GM23338 (cell line): ENCODE results near the gene FAM89A. TPM values are rescaled to one million over a fixed set of nuclear protein-coding genes. Genes with fewer than 3 reads are reported as not detected.

Experiments used
- ATAC-seq: fragments of 200-7000 bp; cut with Tn5 transposase; 3 replicates; pipeline ENCODE4 v1.9.1; 2020
- DNase-seq: peaks from one replicate; pipeline ENCODE4 v3.0.0-alpha.2; 2015; ENCODE audit warnings: low spot score
- H2AFZ ChIP-seq: fragments of 200-600 bp; sonication (generic); 2 replicates; pipeline ENCODE4 v1.8.0; 2016; ENCODE audit warnings: antibody characterized with exemption, mild to moderate bottlenecking, moderate library complexity
- H3F3A ChIP-seq: fragments of 200-600 bp; sonication (generic); replicated peaks from 2 replicates; pipeline ENCODE4 v1.8.0; 2017; ENCODE audit warnings: antibody characterized with exemption, mixed run types, low read depth
- H3K27ac ChIP-seq: fragments of 200-600 bp; sonication (generic); 2 replicates; pipeline ENCODE4 v1.6.1; 2016; ENCODE audit warnings: low read depth
- H3K27me3 ChIP-seq: fragments of 200-600 bp; sonication (generic); 2 replicates; pipeline ENCODE4 v1.8.0; 2016; ENCODE audit warnings: mild to moderate bottlenecking, mixed run types, moderate library complexity; ENCODE audit not compliant: insufficient read depth
- H3K36me3 ChIP-seq: fragments of 200-600 bp; sonication (generic); 2 replicates; pipeline ENCODE4 v1.8.0; 2016; ENCODE audit warnings: mild to moderate bottlenecking; ENCODE audit not compliant: insufficient read depth
- H3K4me1 ChIP-seq: fragments of 200-600 bp; sonication (generic); 2 replicates; pipeline ENCODE4 v1.8.0; 2016; ENCODE audit warnings: mild to moderate bottlenecking, moderate library complexity; ENCODE audit not compliant: insufficient read depth
- H3K4me2 ChIP-seq: fragments of 200-600 bp; sonication (generic); 2 replicates; pipeline ENCODE4 v1.7.1; 2017; ENCODE audit warnings: mixed run types
- H3K4me3 ChIP-seq: fragments of 200-600 bp; sonication (generic); 2 replicates; pipeline ENCODE4 v1.6.1; 2016; ENCODE audit warnings: mixed run types
- H3K79me2 ChIP-seq: fragments of 200-600 bp; sonication (generic); replicated peaks from 2 replicates; pipeline ENCODE4 v1.8.0; 2017; ENCODE audit warnings: mild to moderate bottlenecking; ENCODE audit not compliant: insufficient read depth
- H3K9me2 ChIP-seq: fragments of 200-600 bp; sonication (generic); 2 replicates; pipeline ENCODE4 v1.8.0; 2017; ENCODE audit not compliant: insufficient read depth
- H4K20me1 ChIP-seq: fragments of 200-600 bp; sonication (generic); replicated peaks from 2 replicates; pipeline ENCODE4 v1.8.0; 2017; ENCODE audit warnings: mild to moderate bottlenecking; ENCODE audit not compliant: insufficient read depth
- H3K27ac Mint-ChIP-seq: 2 replicates; pipeline ENCODE4 v1.8.0; 2020; ENCODE audit warnings: inconsistent platforms, mild to moderate bottlenecking, moderate library complexity, mixed read lengths
- H3K27me3 Mint-ChIP-seq: 3 replicates; pipeline ENCODE4 v1.8.0; 2022; ENCODE audit warnings: low read depth, mild to moderate bottlenecking, moderate library complexity, mixed read lengths, inconsistent platforms; ENCODE audit not compliant: insufficient read depth, poor library complexity
- H3K36me3 Mint-ChIP-seq: 3 replicates; pipeline ENCODE4 v1.8.0; 2021; ENCODE audit warnings: low read depth, mild to moderate bottlenecking, inconsistent platforms, moderate library complexity, mixed read lengths
- H3K4me1 Mint-ChIP-seq: 3 replicates; pipeline ENCODE4 v1.8.0; 2020; ENCODE audit warnings: mild to moderate bottlenecking, inconsistent platforms, mixed read lengths
- H3K4me3 Mint-ChIP-seq: 3 replicates; pipeline ENCODE4 v1.8.0; 2021; ENCODE audit warnings: moderate library complexity, mild to moderate bottlenecking, inconsistent platforms, mixed read lengths
- H3K9me3 Mint-ChIP-seq: 3 replicates; pipeline ENCODE4 v1.8.0; 2020; ENCODE audit warnings: moderate library complexity, mild to moderate bottlenecking, inconsistent platforms, mixed read lengths
- CREB1 ChIP-seq: fragments of 250-450 bp; sonication (Bioruptor Pico); IDR thresholded peaks from 2 replicates; pipeline ENCODE4 v1.5.0; 2020; ENCODE audit warnings: low read depth, mild to moderate bottlenecking, moderate library complexity
- CTCF ChIP-seq, 2 experiments: fragments of 200-600 bp in 1 of 2; sonication (generic) in 1 of 2; conservative IDR thresholded peaks; 2 replicates each; pipeline versions ENCODE4 v1.5.1 to v1.6.1; 2016 to 2017; ENCODE audit warnings: antibody characterized with exemption in 2 of 2, low read depth in 2 of 2, mild to moderate bottlenecking in 2 of 2, moderate library complexity in 1 of 2
- ETS1 ChIP-seq: IDR thresholded peaks from 2 replicates; pipeline ENCODE4 v1.6.1; 2016; ENCODE audit warnings: antibody characterized with exemption
- EZH2phosphoT487 ChIP-seq: fragments of 200-600 bp; sonication (generic); IDR thresholded peaks from one replicate; pipeline ENCODE4 v1.8.1; 2018; ENCODE audit warnings: antibody characterized with exemption; ENCODE audit not compliant: unreplicated experiment
- NANOG ChIP-seq: IDR thresholded peaks from 2 replicates; pipeline ENCODE4 v1.6.1; 2016; ENCODE audit warnings: antibody characterized with exemption, borderline replicate concordance
- ZNF331 ChIP-seq: fragments of 250-450 bp; sonication (Bioruptor Pico); IDR thresholded peaks from 2 replicates; pipeline ENCODE4 v1.5.0; 2020; ENCODE audit warnings: low read depth, mild to moderate bottlenecking, moderate library complexity
- polyA plus RNA-seq: library from polyadenylated mRNA; unstranded; fragments of >200 nt; fragmentation: Nextera tagmentation; extraction: Ambion mirVana; gene quantifications from 2 replicates; pipeline ENCODE4 v1.2.1, GENCODE V29; 2016
- total RNA-seq: library from RNA; depleted of rRNA; stranded (reverse); fragments of >200 nt; shearing (Covaris generic); gene quantifications from 2 replicates; pipeline ENCODE4 v1.2.3, GENCODE V29; 2014
- TF ChIP-seq, protein P1 (sequence below): fragments of 250-450 bp; sonication (Bioruptor Pico); IDR thresholded peaks from 2 replicates; pipeline ENCODE4 v1.5.0; 2020; ENCODE audit warnings: mild to moderate bottlenecking, moderate library complexity

FAM89A gene
- total and polyA plus RNA-seq, 2 experiments from 2014 or later, result 3.2 to 3.8 TPM

- TF ChIP-seq, protein P1, sequence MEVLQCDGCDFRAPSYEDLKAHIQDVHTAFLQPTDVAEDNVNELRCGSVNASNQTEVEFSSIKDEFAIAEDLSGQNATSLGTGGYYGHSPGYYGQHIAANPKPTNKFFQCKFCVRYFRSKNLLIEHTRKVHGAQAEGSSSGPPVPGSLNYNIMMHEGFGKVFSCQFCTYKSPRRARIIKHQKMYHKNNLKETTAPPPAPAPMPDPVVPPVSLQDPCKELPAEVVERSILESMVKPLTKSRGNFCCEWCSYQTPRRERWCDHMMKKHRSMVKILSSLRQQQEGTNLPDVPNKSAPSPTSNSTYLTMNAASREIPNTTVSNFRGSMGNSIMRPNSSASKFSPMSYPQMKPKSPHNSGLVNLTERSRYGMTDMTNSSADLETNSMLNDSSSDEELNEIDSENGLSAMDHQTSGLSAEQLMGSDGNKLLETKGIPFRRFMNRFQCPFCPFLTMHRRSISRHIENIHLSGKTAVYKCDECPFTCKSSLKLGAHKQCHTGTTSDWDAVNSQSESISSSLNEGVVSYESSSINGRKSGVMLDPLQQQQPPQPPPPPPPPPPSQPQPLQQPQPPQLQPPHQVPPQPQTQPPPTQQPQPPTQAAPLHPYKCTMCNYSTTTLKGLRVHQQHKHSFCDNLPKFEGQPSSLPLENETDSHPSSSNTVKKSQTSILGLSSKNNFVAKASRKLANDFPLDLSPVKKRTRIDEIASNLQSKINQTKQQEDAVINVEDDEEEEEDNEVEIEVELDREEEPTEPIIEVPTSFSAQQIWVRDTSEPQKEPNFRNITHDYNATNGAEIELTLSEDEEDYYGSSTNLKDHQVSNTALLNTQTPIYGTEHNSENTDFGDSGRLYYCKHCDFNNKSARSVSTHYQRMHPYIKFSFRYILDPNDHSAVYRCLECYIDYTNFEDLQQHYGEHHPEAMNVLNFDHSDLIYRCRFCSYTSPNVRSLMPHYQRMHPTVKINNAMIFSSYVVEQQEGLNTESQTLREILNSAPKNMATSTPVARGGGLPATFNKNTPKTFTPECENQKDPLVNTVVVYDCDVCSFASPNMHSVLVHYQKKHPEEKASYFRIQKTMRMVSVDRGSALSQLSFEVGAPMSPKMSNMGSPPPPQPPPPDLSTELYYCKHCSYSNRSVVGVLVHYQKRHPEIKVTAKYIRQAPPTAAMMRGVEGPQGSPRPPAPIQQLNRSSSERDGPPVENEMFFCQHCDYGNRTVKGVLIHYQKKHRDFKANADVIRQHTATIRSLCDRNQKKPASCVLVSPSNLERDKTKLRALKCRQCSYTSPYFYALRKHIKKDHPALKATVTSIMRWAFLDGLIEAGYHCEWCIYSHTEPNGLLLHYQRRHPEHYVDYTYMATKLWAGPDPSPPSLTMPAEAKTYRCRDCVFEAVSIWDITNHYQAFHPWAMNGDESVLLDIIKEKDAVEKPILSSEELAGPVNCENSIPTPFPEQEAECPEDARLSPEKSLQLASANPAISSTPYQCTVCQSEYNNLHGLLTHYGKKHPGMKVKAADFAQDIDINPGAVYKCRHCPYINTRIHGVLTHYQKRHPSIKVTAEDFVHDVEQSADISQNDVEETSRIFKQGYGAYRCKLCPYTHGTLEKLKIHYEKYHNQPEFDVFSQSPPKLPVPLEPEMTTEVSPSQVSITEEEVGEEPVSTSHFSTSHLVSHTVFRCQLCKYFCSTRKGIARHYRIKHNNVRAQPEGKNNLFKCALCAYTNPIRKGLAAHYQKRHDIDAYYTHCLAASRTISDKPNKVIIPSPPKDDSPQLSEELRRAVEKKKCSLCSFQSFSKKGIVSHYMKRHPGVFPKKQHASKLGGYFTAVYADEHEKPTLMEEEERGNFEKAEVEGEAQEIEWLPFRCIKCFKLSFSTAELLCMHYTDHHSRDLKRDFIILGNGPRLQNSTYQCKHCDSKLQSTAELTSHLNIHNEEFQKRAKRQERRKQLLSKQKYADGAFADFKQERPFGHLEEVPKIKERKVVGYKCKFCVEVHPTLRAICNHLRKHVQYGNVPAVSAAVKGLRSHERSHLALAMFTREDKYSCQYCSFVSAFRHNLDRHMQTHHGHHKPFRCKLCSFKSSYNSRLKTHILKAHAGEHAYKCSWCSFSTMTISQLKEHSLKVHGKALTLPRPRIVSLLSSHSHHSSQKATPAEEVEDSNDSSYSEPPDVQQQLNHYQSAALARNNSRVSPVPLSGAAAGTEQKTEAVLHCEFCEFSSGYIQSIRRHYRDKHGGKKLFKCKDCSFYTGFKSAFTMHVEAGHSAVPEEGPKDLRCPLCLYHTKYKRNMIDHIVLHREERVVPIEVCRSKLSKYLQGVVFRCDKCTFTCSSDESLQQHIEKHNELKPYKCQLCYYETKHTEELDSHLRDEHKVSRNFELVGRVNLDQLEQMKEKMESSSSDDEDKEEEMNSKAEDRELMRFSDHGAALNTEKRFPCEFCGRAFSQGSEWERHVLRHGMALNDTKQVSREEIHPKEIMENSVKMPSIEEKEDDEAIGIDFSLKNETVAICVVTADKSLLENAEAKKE (CRISPR knock-in tag), result no peak
- no peak for TF ChIP-seq CREB1 (CRISPR knock-in tag)
Observed at GRCh38 chr1:230971771-230972170, 68.3 kb downstream of the FAM89A start (continued).

GRCh38 chr1:230970432-230970831 lies 69.6 kb downstream of the FAM89A start:
- Histone ChIP-seq H3K4me1 (no peaks in the 10 kb centered on the region), H3F3A (no peaks in the 10 kb centered on the region), H3K27me3 (no peaks in the 10 kb centered on the region), H3K79me2 (no peaks in the 10 kb centered on the region; the same call in 1 of the 2 replicates), H4K20me1 (peaks cover 28% of the 10 kb centered on the region), H3K27ac (no peak overlapping the region), H3K4me2 (no peak overlapping the region), H2AFZ (no peak overlapping the region), H3K4me3 (no peak overlapping the region), H3K36me3 (no peaks in the 10 kb centered on the region), H3K9me2 (no peaks in the 10 kb centered on the region)
- Mint-ChIP-seq H3K27ac (no peak overlapping the region), H3K4me1 (no peaks in the 10 kb centered on the region), H3K4me3 (no peak overlapping the region), H3K36me3 (no peaks in the 10 kb centered on the region), H3K9me3 (no peaks in the 10 kb centered on the region), H3K27me3 (no peaks in the 10 kb centered on the region)
- ATAC-seq, result no peak
- DNase-seq, result no peak
- TF ChIP-seq ZNF331 (CRISPR knock-in tag), result no peak
- no peak for TF ChIP-seq NANOG
- TF ChIP-seq, protein P1 (CRISPR knock-in tag), result no peak
- TF ChIP-seq CTCF (conservative IDR thresholded peaks at IDR 0.05; ENCODE audit: low read depth in 2 of 2), result no peak
- no peak for TF ChIP-seq EZH2phosphoT487
- TF ChIP-seq ETS1, result no peak
